BJ (cell line): Measurements from ENCODE around the gene IMPA2. TPM values are rescaled to one million over a fixed set of nuclear protein-coding genes. Genes with fewer than 3 reads are reported as not detected.

ENCODE experiments used
- CTCF ChIA-PET: fragments of 350-600 bp; formaldehyde crosslinking; extraction: SDS; loops from one replicate; lab custom pipeline; 2021; ENCODE audit warnings: antibody characterized with exemption, inconsistent platforms; lab: Yijun Ruan, JAX
- POLR2A ChIA-PET: fragments of 300-600 bp; sonication (Branson Sonifier 250); formaldehyde crosslinking; extraction: SDS; loops from one replicate; lab custom pipeline; 2021; ENCODE audit warnings: antibody characterized with exemption; lab: Charles Lee
- DNase-seq: peaks from one replicate; pipeline ENCODE4 v3.0.0-alpha.2; 2011; ENCODE audit warnings: low read depth
- H3K27me3 ChIP-seq: 2 replicates; pipeline ENCODE4 v1.6.0; 2011; ENCODE audit warnings: low read length; ENCODE audit not compliant: control insufficient read depth, insufficient read depth
- H3K36me3 ChIP-seq: 2 replicates; pipeline ENCODE4 v1.5.1; 2011; ENCODE audit warnings: low read length; ENCODE audit not compliant: control insufficient read depth, insufficient read depth
- H3K4me3 ChIP-seq: 2 replicates; pipeline ENCODE4 v1.5.1; 2011; ENCODE audit warnings: low read depth, mild to moderate bottlenecking, control low read depth, low read length
- CTCF ChIP-seq: IDR thresholded peaks from 2 replicates; pipeline ENCODE4 v1.5.1; 2011; ENCODE audit warnings: low read depth, mild to moderate bottlenecking, control low read depth, inconsistent platforms, low read length, moderate library complexity; ENCODE audit not compliant: insufficient read depth
- polyA plus RNA-seq: library from polyadenylated mRNA; depleted of rRNA; stranded (reverse); fragments of >200 nt; gene quantifications from 2 replicates; pipeline ENCODE4 v1.2.3, GENCODE V29; 2011

The IMPA2 gene
- polyA plus RNA-seq, 1 experiment = 22.8 TPM

- ChIA-PET CTCF (no interaction called here), POLR2A (no interaction called here)
- DNase-seq = no peak
- Histone ChIP-seq H3K4me3 (no peak overlapping the region), H3K36me3 (peaks cover 1% of the 10 kb centered on the region), H3K27me3 (no peaks in the 10 kb centered on the region)
- no peak for TF ChIP-seq CTCF
These were observed 35.8 kb downstream of the IMPA2 start for GRCh38 chr18:12017081-12017480.

- DNase-seq = no peak
- peaks cover 5% of the 10 kb centered on the region for H3K36me3 ChIP-seq
- POLR2A ChIA-PET = no interaction called here
- no peaks in the 10 kb centered on the region for H3K27me3 ChIP-seq
- H3K4me3 ChIP-seq = no peak overlapping the region
- no peak for TF ChIP-seq CTCF
- CTCF ChIA-PET = interaction anchor here (1.5 kb wide), 1 partner anchor 20 kb away, joined by 6 read pairs; no protein-coding TSS in a partner anchor
These were observed 37.6 kb downstream of the IMPA2 start for GRCh38 chr18:12018861-12019260.

- ChIA-PET CTCF (interaction anchor here (1.0 to 1.8 kb wide), 3 partner anchors 25 to 83 kb away, joined by 3 to 5 read pairs (median 3); no protein-coding TSS in a partner anchor), POLR2A (no interaction called here)
- TF ChIP-seq CTCF = no peak
- H3K4me3 ChIP-seq = no peak overlapping the region
- H3K36me3 ChIP-seq = peaks cover 3% of the 10 kb centered on the region; the same call in 1 of the 2 replicates
- no peaks in the 10 kb centered on the region for H3K27me3 ChIP-seq
- no peak for DNase-seq
These were observed 39.8 kb downstream of the IMPA2 start for GRCh38 chr18:12021077-12021476.

GRCh38 chr18:12021596-12021995 is 40.3 kb downstream of the IMPA2 start:
- no peak for DNase-seq
- Histone ChIP-seq H3K27me3 (no peaks in the 10 kb centered on the region), H3K4me3 (no peak overlapping the region), H3K36me3 (peaks cover 3% of the 10 kb centered on the region; the same call in 1 of the 2 replicates)
- POLR2A ChIA-PET = no interaction called here
- TF ChIP-seq CTCF = no peak
- CTCF ChIA-PET = interaction anchor here (1.0 to 1.8 kb wide), 2 partner anchors 27 to 83 kb away, joined by 3 to 5 read pairs; no protein-coding TSS in a partner anchor

- CTCF ChIA-PET = no interaction called here
These were observed 42.1 kb downstream of the IMPA2 start for GRCh38 chr18:12023375-12023774.

More at GRCh38 chr18:12023375-12023774, 42.1 kb downstream of the IMPA2 start:
- POLR2A ChIA-PET = no interaction called here
- H3K4me3 ChIP-seq = no peak overlapping the region
- H3K27me3 ChIP-seq = no peaks in the 10 kb centered on the region
- no peak for DNase-seq
- TF ChIP-seq CTCF = no peak
- peaks cover 5% of the 10 kb centered on the region for H3K36me3 ChIP-seq
